NCI-H1092 (cell line): ENCODE measurements around the gene FCN1.

Experiments
- DNase-seq: peaks from one replicate; lab custom pipeline; 2025; lab: John Stamatoyannopoulos, UW

The FCN1 gene

GRCh38 chr9:134937164-134937555, 19.4 kb upstream of the FCN1 start:
- no peak for DNase-seq

- DNase-seq: no peak
These were observed 18.8 kb upstream of the FCN1 start for GRCh38 chr9:134936346-134937163.

GRCh38 chr9:134935701-134936345, 18.1 kb upstream of the FCN1 start:
- DNase-seq: no peak

- DNase-seq: no peak
These were observed 17.4 kb upstream of the FCN1 start for GRCh38 chr9:134935056-134935640.

- DNase-seq: no peak
These were observed 15.5 kb upstream of the FCN1 start for GRCh38 chr9:134933076-134933659.

GRCh38 chr9:134932606-134933005, 14.9 kb upstream of the FCN1 start:
- no peak for DNase-seq

- no peak for DNase-seq
These were observed 14.5 kb upstream of the FCN1 start for GRCh38 chr9:134932171-134932570.

GRCh38 chr9:134930398-134930797, 12.7 kb upstream of the FCN1 start:
- no peak for DNase-seq

GRCh38 chr9:134929193-134930158, 11.8 kb upstream of the FCN1 start:
- no peak for DNase-seq

GRCh38 chr9:134928436-134929192, 10.9 kb upstream of the FCN1 start:
- DNase-seq: no peak

- DNase-seq: no peak
These were observed 7.3 kb upstream of the FCN1 start for GRCh38 chr9:134925011-134925511.

GRCh38 chr9:134923466-134923865, 5.8 kb upstream of the FCN1 start:
- no peak for DNase-seq

- no peak for DNase-seq
These were observed 5.2 kb upstream of the FCN1 start for GRCh38 chr9:134922932-134923240.

GRCh38 chr9:134922066-134922931, 4.6 kb upstream of the FCN1 start:
- DNase-seq: no peak

- no peak for DNase-seq
These were observed 1.6 kb upstream of the FCN1 start for GRCh38 chr9:134919303-134919702.

GRCh38 chr9:134918646-134919045, 934 bp upstream of the FCN1 start:
- no peak for DNase-seq

- DNase-seq: no peak
These were observed 1.5 kb downstream of the FCN1 start for GRCh38 chr9:134916161-134916665.

- no peak for DNase-seq
These were observed 2.4 kb downstream of the FCN1 start for GRCh38 chr9:134915046-134915985.

- DNase-seq: no peak
These were observed 3.2 kb downstream of the FCN1 start for GRCh38 chr9:134914501-134914834.
